ENCODE data around the gene ROBO1.

DNA sequence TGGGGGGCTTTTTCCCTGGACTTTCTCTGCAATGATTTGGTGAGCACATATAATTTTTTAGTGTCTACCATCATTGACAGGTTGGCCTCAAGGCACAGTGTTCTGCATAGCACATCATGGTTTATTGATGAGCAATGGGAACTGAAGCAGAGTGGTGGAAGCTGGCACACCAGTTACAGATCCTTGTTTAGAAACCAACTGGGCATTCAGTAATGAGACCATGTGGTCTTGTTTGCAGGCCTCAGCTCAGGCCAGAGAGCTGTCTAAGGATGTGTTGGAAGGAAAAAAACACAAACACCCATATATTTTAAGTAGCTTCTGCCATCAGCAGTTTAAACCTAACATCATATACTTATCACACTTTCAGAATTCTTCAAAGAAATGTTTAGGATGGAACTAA lies 610.6 kb downstream of the ROBO1 start:
- TF ChIP-seq, protein P1, sequence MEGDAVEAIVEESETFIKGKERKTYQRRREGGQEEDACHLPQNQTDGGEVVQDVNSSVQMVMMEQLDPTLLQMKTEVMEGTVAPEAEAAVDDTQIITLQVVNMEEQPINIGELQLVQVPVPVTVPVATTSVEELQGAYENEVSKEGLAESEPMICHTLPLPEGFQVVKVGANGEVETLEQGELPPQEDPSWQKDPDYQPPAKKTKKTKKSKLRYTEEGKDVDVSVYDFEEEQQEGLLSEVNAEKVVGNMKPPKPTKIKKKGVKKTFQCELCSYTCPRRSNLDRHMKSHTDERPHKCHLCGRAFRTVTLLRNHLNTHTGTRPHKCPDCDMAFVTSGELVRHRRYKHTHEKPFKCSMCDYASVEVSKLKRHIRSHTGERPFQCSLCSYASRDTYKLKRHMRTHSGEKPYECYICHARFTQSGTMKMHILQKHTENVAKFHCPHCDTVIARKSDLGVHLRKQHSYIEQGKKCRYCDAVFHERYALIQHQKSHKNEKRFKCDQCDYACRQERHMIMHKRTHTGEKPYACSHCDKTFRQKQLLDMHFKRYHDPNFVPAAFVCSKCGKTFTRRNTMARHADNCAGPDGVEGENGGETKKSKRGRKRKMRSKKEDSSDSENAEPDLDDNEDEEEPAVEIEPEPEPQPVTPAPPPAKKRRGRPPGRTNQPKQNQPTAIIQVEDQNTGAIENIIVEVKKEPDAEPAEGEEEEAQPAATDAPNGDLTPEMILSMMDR (IDR thresholded peaks at IDR 0.05) = no peak
- no peak for TF ChIP-seq POLR2AphosphoS5 (IDR thresholded peaks at IDR 0.05)
- TF ChIP-seq POLR2A (IDR thresholded peaks at IDR 0.05) = no peak
